Stomach (tissue), 9 donors: ENCODE data around the gene PSME4. TPM values are rescaled to one million over a fixed set of nuclear protein-coding genes. Genes with fewer than 3 reads are reported as not detected.

Experiments
- DNase-seq, 2 donors: peaks; one replicate each; pipeline versions ENCODE4 v3.0.0 to v3.0.0-alpha.2; 2013 to 2019
- H3K27ac ChIP-seq, 5 donors: fragments of 200-600 bp in 4 of 5; sonication (generic) in 4 of 5; one replicate each; pipeline ENCODE4 v1.5.1; 2013 to 2019; ENCODE audit warnings: mild to moderate bottlenecking in 1 of 5, moderate library complexity in 1 of 5
- H3K27me3 ChIP-seq, 3 donors: fragments of 200-600 bp; sonication (generic); one replicate each; pipeline ENCODE4 v1.5.1; 2017 to 2019; ENCODE audit warnings: mixed run types in 1 of 3
- H3K36me3 ChIP-seq, 4 donors: fragments of 200-600 bp; sonication (generic); 1 replicate in 3 of 4; 2 replicates in 1 of 4; pipeline ENCODE4 v1.5.1; 2016 to 2019
- H3K4me1 ChIP-seq, 4 donors: fragments of 200-600 bp; sonication (generic); one replicate each; pipeline ENCODE4 v1.5.1; 2016 to 2019
- H3K4me3 ChIP-seq, 4 donors: fragments of 200-600 bp; sonication (generic) in 3 of 4; one replicate each; pipeline ENCODE4 v1.5.1; 2016 to 2019; ENCODE audit warnings: mild to moderate bottlenecking in 1 of 4
- H3K9me3 ChIP-seq, 4 donors: fragments of 200-600 bp; sonication (generic); one replicate each; pipeline ENCODE4 v1.5.1; 2016 to 2019
- CTCF ChIP-seq, 7 experiments: fragments of 450-650 bp in 4 of 7; fragments of 200-600 bp in 3 of 7; sonication (generic) in 3 of 7; IDR thresholded peaks; one replicate each; pipeline ENCODE4 v1.5.1; 2016 to 2019; ENCODE audit warnings: antibody characterized with exemption in 7 of 7, control low read depth in 2 of 7, mild to moderate bottlenecking in 1 of 7
- EP300 ChIP-seq: sonication (generic); formaldehyde crosslinking; IDR thresholded peaks from one replicate; pipeline ENCODE4 v1.6.1; 2017; ENCODE audit warnings: antibody characterized with exemption
- POLR2A ChIP-seq, 4 donors: fragments of 450-650 bp; IDR thresholded peaks; one replicate each; pipeline ENCODE4 v1.6.1; 2016; ENCODE audit warnings: antibody characterized with exemption in 4 of 4, control low read depth in 2 of 4, mild to moderate bottlenecking in 1 of 4, moderate library complexity in 1 of 4
- POLR2AphosphoS5 ChIP-seq, 3 donors: sonication (generic); formaldehyde crosslinking; IDR thresholded peaks; one replicate each; pipeline ENCODE4 v1.6.1; 2016; ENCODE audit warnings: antibody characterized with exemption in 3 of 3
- WGBS, 5 donors: extraction: QIAGEN DNeasy Blood & Tissue Kit in 3 of 5; methylation state at CpG; one replicate each; pipeline versions ENCODE4 v1.1.5 to v1.1.7; 2013 to 2018; 5-methylcytosine and 5-hydroxymethylcytosine counted together
- intact Hi-C: fragments of 100-400 bp; cut with DNase I; formaldehyde crosslinking; loops from one replicate; pipeline ENCODE4 v1.15.1; 2023; ENCODE audit warnings: low total_unique reads
- polyA plus RNA-seq, 3 donors: library from polyadenylated mRNA; stranded (reverse); fragments of 200-250 nt; gene quantifications; one replicate each; pipeline ENCODE4 v1.2.3, GENCODE V29; 2013
- total RNA-seq, 5 donors: library from RNA; depleted of rRNA; stranded (reverse); fragments of >200 nt; gene quantifications; one replicate each; pipeline versions ENCODE4 v1.1.0 to v1.2.3, GENCODE V29; 2014 to 2016
- donor health status: healthy with polysubstance abuse.
- donor health status: Bipolar disorder and iron deficiency.
- donor health status: healthy.

PSME4 gene
- total and polyA plus RNA-seq, 8 donors: 15.1 to 133 (median 30.9) TPM

GRCh38 chr2:53998834-53999233 lies 28.0 kb upstream of the PSME4 start:
- intact Hi-C loops: no loop called here
- no peaks in the 10 kb centered on the region for H3K36me3 ChIP-seq
- TF ChIP-seq POLR2A (IDR thresholded peaks at IDR 0.05) (no peak), CTCF (IDR thresholded peaks at IDR 0.05) (no peak), POLR2AphosphoS5 (IDR thresholded peaks at IDR 0.05) (no peak)
- H3K4me3 ChIP-seq: no peak overlapping the region
- H3K27me3 ChIP-seq: no peaks in the 10 kb centered on the region
- H3K4me1 ChIP-seq: peaks cover 0 to 10% (median 0%) of the 10 kb centered on the region in 4 donors
- no peak for DNase-seq
- no peak overlapping the region for H3K27ac ChIP-seq
- 78 to 91% (median 84%) methylated on average over 3 of the region's 3 CpGs for WGBS, 5 donors
- no peaks in the 10 kb centered on the region for H3K9me3 ChIP-seq

GRCh38 chr2:53994818-53995808 lies 24.3 kb upstream of the PSME4 start:
- 82 to 90% (median 87%) methylated on average over 8 of the region's 8 CpGs for WGBS, 5 donors
- Histone ChIP-seq H3K4me3 (no peak overlapping the region), H3K4me1 (peaks cover 0 to 1% (median 0%) of the 10 kb centered on the region in 4 donors), H3K9me3 (no peaks in the 10 kb centered on the region), H3K27me3 (no peaks in the 10 kb centered on the region), H3K36me3 (no peaks in the 10 kb centered on the region), H3K27ac (peak overlapping the region in 1 of 5 donors; percentile 34)
- peak in 1 of 2 donors; percentile 42 for DNase-seq
- intact Hi-C loops: no loop called here
- TF ChIP-seq CTCF (IDR thresholded peaks at IDR 0.05) (no peak), EP300 (no peak), POLR2AphosphoS5 (IDR thresholded peaks at IDR 0.05) (no peak), POLR2A (IDR thresholded peaks at IDR 0.05) (no peak)

- no peaks in the 10 kb centered on the region for H3K36me3 ChIP-seq
- H3K27me3 ChIP-seq: no peaks in the 10 kb centered on the region
- DNase-seq: no peak
- no peaks in the 10 kb centered on the region for H3K9me3 ChIP-seq
- H3K27ac ChIP-seq: no peak overlapping the region
- intact Hi-C loops: no loop called here
- no peak for TF ChIP-seq CTCF (IDR thresholded peaks at IDR 0.05)
- TF ChIP-seq POLR2A (IDR thresholded peaks at IDR 0.05): no peak
- TF ChIP-seq EP300: no peak
- TF ChIP-seq POLR2AphosphoS5 (IDR thresholded peaks at IDR 0.05): no peak
- peaks cover 11 to 30% (median 23%) of the 10 kb centered on the region in 4 donors for H3K4me1 ChIP-seq
- no peak overlapping the region for H3K4me3 ChIP-seq
These were observed 21.2 kb upstream of the PSME4 start for GRCh38 chr2:53991948-53992347.

GRCh38 chr2:53989210-53989862 lies 18.5 kb upstream of the PSME4 start:
- Histone ChIP-seq H3K4me1 (peaks cover 18 to 48% (median 34%) of the 10 kb centered on the region in 4 donors), H3K4me3 (no peak overlapping the region), H3K27me3 (no peaks in the 10 kb centered on the region), H3K27ac (peak overlapping the region in 1 of 5 donors; percentile 64), H3K36me3 (no peaks in the 10 kb centered on the region), H3K9me3 (no peaks in the 10 kb centered on the region)
- WGBS, 5 donors: 78 to 91% (median 83%) methylated on average over 2 of the region's 2 CpGs
- intact Hi-C loops: no loop called here
- TF ChIP-seq POLR2A (IDR thresholded peaks at IDR 0.05): no peak
- no peak for TF ChIP-seq EP300
- no peak for TF ChIP-seq POLR2AphosphoS5 (IDR thresholded peaks at IDR 0.05)
- TF ChIP-seq CTCF (IDR thresholded peaks at IDR 0.05): no peak
- DNase-seq: no peak
